T-cell (primary cell): ENCODE data around the gene TFEB. TPM values are rescaled to one million over a fixed set of nuclear protein-coding genes. Genes with fewer than 3 reads are reported as not detected.
A peak's percentile ranks its signal among the peaks of the same experiment; 100 is the strongest.

ENCODE experiments used
- ATAC-seq, 4 experiments: fragments of 200-7000 bp in 3 of 4; fragments of 150-1000 bp in 1 of 4; cut with Tn5 transposase; replicated peaks in 1 of 4; 1 replicate in 3 of 4; 2 replicates in 1 of 4; pipeline ENCODE4 v1.10.0; 2021; ENCODE audit warnings: moderate library complexity in 3 of 4, mild to moderate bottlenecking in 2 of 4, moderate number of reproducible peaks in 1 of 4
- CTCF ChIA-PET, 2 donors: fragments of 300-600 bp; sonication (Branson Sonifier 250); formaldehyde crosslinking; loops; one replicate each; lab custom pipeline; 2022; ENCODE audit warnings: antibody characterized with exemption in 2 of 2; lab: Charles Lee
- POLR2A ChIA-PET, 2 donors: fragments of 300-600 bp; sonication (Branson Sonifier 250); formaldehyde crosslinking; loops; one replicate each; lab custom pipeline; 2022; ENCODE audit warnings: antibody characterized with exemption in 2 of 2; lab: Charles Lee
- DNase-seq, 35 experiments: peaks; one replicate each; pipeline versions ENCODE4 v3.0.0 to v3.0.0-alpha.2; 2013 to 2023
- H3K27ac ChIP-seq: one replicate; pipeline ENCODE4 v1.5.1; 2013; ENCODE audit warnings: low read length
- H3K27me3 ChIP-seq, 2 experiments: replicated peaks in 1 of 2; 1 replicate in 1 of 2; 2 replicates in 1 of 2; pipeline versions ENCODE4 v1.6.1 to v1.7.0; 2013; ENCODE audit warnings: low read length in 1 of 2, mixed read lengths in 1 of 2; ENCODE audit not compliant: control insufficient read depth in 2 of 2, insufficient read depth in 2 of 2; ENCODE audit errors: extremely low read depth in 1 of 2
- H3K36me3 ChIP-seq, 2 donors: 1 replicate in 1 of 2; 2 replicates in 1 of 2; pipeline versions ENCODE4 v1.6.1 to v1.7.0; 2013; ENCODE audit warnings: low read length in 1 of 2; ENCODE audit not compliant: control insufficient read depth in 2 of 2, insufficient read depth in 1 of 2; ENCODE audit errors: extremely low read depth in 1 of 2
- H3K4me1 ChIP-seq, 2 experiments: 1 replicate in 1 of 2; 2 replicates in 1 of 2; pipeline versions ENCODE4 v1.6.1 to v1.7.0; 2013; ENCODE audit warnings: low read length in 2 of 2, mixed read lengths in 1 of 2; ENCODE audit not compliant: insufficient read depth in 2 of 2, control insufficient read depth in 1 of 2; ENCODE audit errors: extremely low read depth in 1 of 2
- H3K4me3 ChIP-seq, 2 donors: 1 replicate in 1 of 2; 2 replicates in 1 of 2; pipeline versions ENCODE4 v1.5.1 to v1.7.0; 2013; ENCODE audit warnings: mild to moderate bottlenecking in 2 of 2, low read length in 1 of 2, moderate library complexity in 1 of 2; ENCODE audit not compliant: control insufficient read depth in 1 of 2; ENCODE audit errors: extremely low read depth in 1 of 2
- H3K9me3 ChIP-seq: 2 replicates; pipeline ENCODE4 v1.7.0; 2013
- H3K27ac Mint-ChIP-seq, 2 donors: one replicate each; pipeline ENCODE4 v1.8.0; 2020 to 2021; ENCODE audit warnings: mild to moderate bottlenecking in 2 of 2, mixed read lengths in 2 of 2
- H3K27me3 Mint-ChIP-seq, 2 donors: one replicate each; pipeline ENCODE4 v1.8.0; 2021 to 2022; ENCODE audit warnings: mixed read lengths in 2 of 2
- H3K36me3 Mint-ChIP-seq: one replicate; pipeline ENCODE4 v1.8.0; 2021; ENCODE audit warnings: mixed read lengths
- H3K4me1 Mint-ChIP-seq, 3 donors: one replicate each; pipeline ENCODE4 v1.8.0; 2020 to 2022; ENCODE audit warnings: mixed read lengths in 3 of 3, mild to moderate bottlenecking in 1 of 3
- H3K4me3 Mint-ChIP-seq, 3 donors: one replicate each; pipeline ENCODE4 v1.8.0; 2020 to 2022; ENCODE audit warnings: mild to moderate bottlenecking in 3 of 3, mixed read lengths in 3 of 3, moderate library complexity in 3 of 3
- H3K9me3 Mint-ChIP-seq, 3 donors: one replicate each; pipeline ENCODE4 v1.8.0; 2020 to 2022; ENCODE audit warnings: mixed read lengths in 3 of 3
- WGBS: methylation state at CpG from one replicate; pipeline ENCODE4 v1.1.5; 2013; ENCODE audit warnings: missing lambda C conversion rate; ENCODE audit not compliant: insufficient coverage; 5-methylcytosine and 5-hydroxymethylcytosine counted together
- total RNA-seq, 35 experiments: library from RNA in 6 of 35; stranded (reverse) in 6 of 35; fragments of 120-200 nt in 1 of 35; gene quantifications; one replicate each; pipeline versions ENCODE4 v1.2.1 to v1.2.4 and lab custom pipeline; 2013 to 2026

The TFEB gene
- total RNA-seq, 5 donors from 2014 or later (not counting 1 experiment from before 2014, with no cell fraction given): 18.9 to 28.1 (median 19.5) TPM

DNA sequence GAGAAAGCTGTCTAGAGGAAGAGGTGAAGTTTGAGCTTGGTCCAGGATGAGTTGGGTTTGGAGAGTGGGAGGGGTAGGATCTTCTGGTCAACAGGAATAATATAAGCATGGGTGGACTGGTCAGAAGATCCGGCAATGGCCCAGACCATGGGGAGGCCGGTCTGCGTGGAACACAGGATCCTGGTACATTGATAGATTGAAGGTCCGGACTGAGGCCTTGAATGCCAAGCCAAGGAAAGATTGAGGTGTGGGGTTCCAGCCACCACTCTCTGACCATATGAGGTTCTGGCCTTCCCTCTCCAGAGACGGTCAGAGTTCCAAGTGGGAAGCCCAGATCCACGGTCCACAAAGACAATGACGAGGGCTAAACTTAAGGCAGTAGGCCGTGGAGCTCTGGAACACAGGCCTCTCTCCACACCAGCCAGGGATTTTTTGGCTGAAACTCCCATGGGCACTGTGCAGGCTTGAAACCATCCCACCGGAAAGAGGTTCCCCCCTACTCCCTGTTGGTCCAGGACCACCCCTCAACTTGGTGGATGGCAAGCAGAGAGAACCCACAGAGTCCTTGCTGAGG is 94.0 kb downstream of the TFEB start:
- no peaks in the 10 kb centered on the region for H3K9me3 Mint-ChIP-seq
- Histone ChIP-seq H3K27me3 (peaks cover 0 to 69% of the 10 kb centered on the region in 2 experiments), H3K36me3 (no peaks in the 10 kb centered on the region), H3K27ac (no peak overlapping the region), H3K4me3 (no peak overlapping the region), H3K9me3 (no peaks in the 10 kb centered on the region), H3K4me1 (peaks cover 2 to 14% of the 10 kb centered on the region in 2 experiments)
- ChIA-PET CTCF (no interaction called here), POLR2A (interaction anchor here in 1 of 2 donors (0.6 kb wide), 1 partner anchor 14 kb away, joined by 8 read pairs; no protein-coding TSS in a partner anchor)
- no peak for DNase-seq
- H3K36me3 Mint-ChIP-seq: no peaks in the 10 kb centered on the region
- ATAC-seq: no peak
- H3K4me1 Mint-ChIP-seq: peaks cover 5 to 12% (median 9%) of the 10 kb centered on the region in 3 donors
- H3K27ac Mint-ChIP-seq: no peak overlapping the region
- H3K4me3 Mint-ChIP-seq: no peak overlapping the region
- H3K27me3 Mint-ChIP-seq: peaks cover 34 to 56% of the 10 kb centered on the region in 2 donors
- WGBS: 94% methylated on average over 6 of the region's 9 CpGs

DNA sequence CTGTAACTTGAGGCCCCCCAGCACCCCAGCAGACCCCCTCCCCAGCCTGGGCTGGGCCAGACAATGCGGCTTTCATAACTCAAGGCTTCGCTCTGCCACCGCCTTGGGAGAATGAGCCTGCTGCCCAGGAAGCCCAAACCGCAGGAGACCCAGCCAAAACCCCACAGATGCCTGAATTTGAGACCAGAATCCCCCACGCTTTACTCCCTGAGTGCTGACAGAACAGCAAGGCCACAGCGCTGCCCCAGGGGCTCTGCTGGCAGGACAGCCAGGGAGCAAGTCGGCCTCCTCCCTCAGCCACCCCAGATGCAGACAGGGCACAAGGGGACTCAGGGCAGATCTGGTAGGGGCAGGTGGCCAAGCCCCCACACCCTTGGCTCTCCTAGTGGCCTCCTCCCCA is 95.0 kb downstream of the TFEB start:
- Histone ChIP-seq H3K9me3 (no peaks in the 10 kb centered on the region), H3K36me3 (no peaks in the 10 kb centered on the region), H3K27ac (no peak overlapping the region), H3K4me1 (peaks cover 2 to 14% of the 10 kb centered on the region in 2 experiments), H3K4me3 (no peak overlapping the region), H3K27me3 (peaks cover 0 to 73% of the 10 kb centered on the region in 2 experiments)
- ATAC-seq (no peak), DNase-seq (no peak)
- Mint-ChIP-seq H3K4me3 (peak overlapping the region in 1 of 3 donors; percentile 59), H3K9me3 (no peaks in the 10 kb centered on the region), H3K4me1 (peaks cover 5 to 12% (median 9%) of the 10 kb centered on the region in 3 donors), H3K27me3 (peaks cover 32 to 59% of the 10 kb centered on the region in 2 donors), H3K36me3 (no peaks in the 10 kb centered on the region), H3K27ac (no peak overlapping the region)
- ChIA-PET CTCF (no interaction called here), POLR2A (no interaction called here)
- 79% methylated on average over 7 of the region's 7 CpGs for WGBS

DNA sequence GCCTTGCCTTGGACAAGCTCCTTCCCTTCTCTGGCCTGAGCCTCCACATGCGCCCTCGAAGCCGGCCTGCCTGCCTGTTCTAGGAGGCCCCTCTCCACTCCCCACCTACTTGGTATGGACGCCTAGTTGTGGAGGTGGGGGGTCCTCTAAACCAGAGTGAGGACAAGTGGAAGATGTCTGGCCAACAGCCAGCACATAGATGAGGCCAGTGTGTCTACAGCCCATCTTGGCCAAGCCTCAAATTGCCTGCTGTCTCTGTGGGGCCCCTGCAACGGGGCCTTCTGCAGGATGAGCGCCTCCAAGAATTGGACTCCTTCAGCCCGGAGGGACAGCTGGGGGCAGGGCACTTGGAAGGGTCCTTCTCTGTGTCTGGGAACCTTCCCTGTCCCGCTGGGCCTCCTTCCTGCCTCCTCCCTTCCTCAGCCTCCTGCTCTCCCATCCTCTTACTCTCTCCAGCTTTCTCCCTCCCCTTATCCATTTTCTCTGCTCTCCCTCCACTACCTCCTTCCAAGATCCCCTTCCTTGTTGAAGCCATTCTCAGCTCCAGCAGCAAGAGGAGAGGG is 95.5 kb downstream of the TFEB start:
- DNase-seq (no peak), ATAC-seq (no peak)
- H3K4me3 ChIP-seq: no peak overlapping the region
- no peaks in the 10 kb centered on the region for H3K9me3 ChIP-seq
- Mint-ChIP-seq H3K36me3 (no peaks in the 10 kb centered on the region), H3K27me3 (peaks cover 34 to 62% of the 10 kb centered on the region in 2 donors), H3K9me3 (no peaks in the 10 kb centered on the region), H3K4me3 (peak overlapping the region in 2 of 3 donors; percentile 4 to 59), H3K4me1 (peaks cover 5 to 12% (median 9%) of the 10 kb centered on the region in 3 donors), H3K27ac (no peak overlapping the region)
- peaks cover 0 to 70% of the 10 kb centered on the region in 2 experiments for H3K27me3 ChIP-seq
- 80% methylated on average over 4 of the region's 8 CpGs for WGBS
- H3K27ac ChIP-seq: no peak overlapping the region
- H3K4me1 ChIP-seq: peaks cover 2 to 14% of the 10 kb centered on the region in 2 experiments
- ChIA-PET POLR2A (no interaction called here), CTCF (no interaction called here)
- H3K36me3 ChIP-seq: no peaks in the 10 kb centered on the region

DNA sequence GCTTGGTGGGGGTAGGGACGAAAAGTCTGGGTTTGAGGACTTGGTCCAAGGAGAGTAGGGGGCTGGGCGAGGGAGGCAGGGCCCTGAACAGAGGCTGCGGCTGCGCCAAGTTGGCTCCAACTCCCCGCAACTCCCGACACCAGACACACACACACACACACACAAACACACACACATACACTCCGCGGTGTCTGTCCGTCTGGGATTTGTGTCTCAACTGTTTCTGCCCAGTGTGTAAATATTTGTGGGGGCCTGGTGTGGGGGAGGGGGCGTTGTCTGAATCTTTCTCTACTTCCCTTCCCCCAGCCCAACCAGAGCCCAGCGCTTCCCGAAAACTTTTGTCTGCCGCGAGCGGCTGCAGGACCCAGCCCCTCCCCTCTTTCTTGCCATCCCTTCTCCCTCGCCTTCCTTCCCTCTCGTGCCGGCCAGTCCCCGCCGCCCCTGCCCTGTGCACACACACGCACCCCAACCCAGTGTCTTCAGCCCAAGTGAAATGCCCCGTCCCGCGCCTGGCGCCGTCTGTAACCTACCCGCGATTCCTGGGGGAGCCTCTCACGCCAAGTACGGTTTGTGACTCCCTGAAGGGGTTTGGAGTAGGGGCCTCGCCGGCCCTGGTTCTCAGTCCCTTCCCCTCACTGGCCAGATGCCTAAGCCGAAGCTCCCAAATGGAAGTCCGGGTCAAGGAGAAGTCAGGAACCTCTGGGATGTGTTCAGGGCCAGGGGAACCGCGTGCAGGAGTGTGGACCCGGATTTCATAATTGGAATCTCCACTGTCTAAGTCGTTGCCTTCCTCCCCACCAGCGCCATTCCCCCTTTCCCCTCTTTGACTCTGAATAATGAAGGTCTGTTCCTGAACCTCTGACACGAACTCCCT is 96.2 kb downstream of the TFEB start:
- peak overlapping the region in 1 of 2 donors; percentile 61 for H3K27ac Mint-ChIP-seq
- peak overlapping the region in 1 of 2 donors; percentile 48 for H3K4me3 ChIP-seq
- no peak for ATAC-seq

DNA sequence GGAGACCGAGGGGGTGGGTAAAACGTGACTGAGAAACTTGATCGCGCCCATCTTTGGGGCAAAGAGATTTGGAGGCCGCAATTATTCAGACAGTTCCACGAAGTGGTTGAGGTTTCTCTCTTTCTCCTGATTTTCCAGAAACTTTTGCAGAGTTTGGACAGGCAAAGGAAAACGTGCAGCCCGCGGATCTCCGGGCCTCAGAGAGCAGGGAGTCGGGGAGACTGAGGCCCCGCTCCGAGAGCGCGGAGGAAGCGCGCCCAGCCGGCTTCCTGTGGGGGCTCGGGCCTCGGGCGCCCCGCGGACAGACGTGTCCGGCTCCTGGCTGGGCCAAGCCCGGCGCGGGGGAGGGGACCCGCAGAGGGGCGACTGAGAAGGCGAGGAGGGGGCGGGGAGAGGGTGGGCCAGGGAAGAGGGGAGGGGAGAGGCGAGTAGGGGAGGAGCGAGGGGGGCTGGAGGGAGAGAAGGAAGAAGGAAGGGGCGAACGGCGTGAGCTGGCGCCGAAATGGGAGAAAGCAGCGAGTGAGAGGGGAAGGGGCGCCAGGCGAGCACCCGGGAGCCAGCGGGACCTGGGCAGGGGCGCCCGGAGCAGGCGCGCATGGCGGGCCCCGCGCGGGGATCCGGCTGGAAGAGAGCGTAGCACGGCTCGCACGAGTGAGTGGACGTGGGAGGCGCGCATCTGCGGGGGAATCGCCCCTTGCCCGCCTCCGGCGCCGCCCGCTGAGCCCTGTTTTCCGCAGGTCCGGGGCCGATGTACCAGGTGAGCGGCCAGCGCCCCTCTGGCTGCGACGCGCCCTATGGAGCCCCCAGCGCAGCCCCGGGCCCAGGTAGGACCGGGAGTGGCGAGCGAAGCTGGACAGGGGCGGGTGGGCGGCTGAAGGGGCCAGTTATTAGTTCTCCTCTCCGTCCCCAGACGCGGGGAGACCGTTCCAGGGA is 97.1 kb downstream of the TFEB start, which contains the start of gene MDFI:
Gene MDFI, plus strand, starts transcription at position 467 of the 933 bp plus-strand sequence. Its CDS starts 282 bp downstream, at position 749.
- H3K4me1 Mint-ChIP-seq: peaks cover 5 to 12% (median 9%) of the 10 kb centered on the region in 3 donors
- no peaks in the 10 kb centered on the region for H3K36me3 Mint-ChIP-seq
- POLR2A ChIA-PET: no interaction called here
- H3K9me3 ChIP-seq: no peaks in the 10 kb centered on the region
- H3K36me3 ChIP-seq: no peaks in the 10 kb centered on the region
- H3K27me3 Mint-ChIP-seq: peaks cover 40 to 71% of the 10 kb centered on the region in 2 donors
- no peaks in the 10 kb centered on the region for H3K9me3 Mint-ChIP-seq
- H3K4me1 ChIP-seq: peaks cover 2 to 14% of the 10 kb centered on the region in 2 experiments
- H3K27me3 ChIP-seq: peaks cover 0 to 64% of the 10 kb centered on the region in 2 experiments
- H3K27ac ChIP-seq: no peak within 1 kb of the TSS
- peak within 1 kb of the TSS in 1 of 2 donors; percentile 58 for H3K4me3 ChIP-seq
- H3K4me3 Mint-ChIP-seq: peak within 1 kb of the TSS; percentile 55 to 59 (median 56)
- WGBS: under 1% methylated on average over 82 of the region's 86 CpGs
- peak within 1 kb of the TSS in 1 of 2 donors; percentile 61 for H3K27ac Mint-ChIP-seq
- CTCF ChIA-PET: no interaction called here
- DNase-seq: no peak
- ATAC-seq: peak in 2 of 4 experiments; percentile 32 to 42

More for the DNA sequence above, 96.2 kb downstream of the TFEB start:
- peaks cover 40 to 69% of the 10 kb centered on the region in 2 donors for H3K27me3 Mint-ChIP-seq
- H3K27ac ChIP-seq: no peak overlapping the region
- H3K27me3 ChIP-seq: peaks cover 0 to 68% of the 10 kb centered on the region in 2 experiments
- H3K36me3 ChIP-seq: no peaks in the 10 kb centered on the region
- 52% methylated on average over 20 of the region's 40 CpGs for WGBS
- no peaks in the 10 kb centered on the region for H3K9me3 Mint-ChIP-seq
- peaks cover 5 to 12% (median 9%) of the 10 kb centered on the region in 3 donors for H3K4me1 Mint-ChIP-seq
- DNase-seq: no peak
- H3K36me3 Mint-ChIP-seq: no peaks in the 10 kb centered on the region
- peaks cover 2 to 14% of the 10 kb centered on the region in 2 experiments for H3K4me1 ChIP-seq
- ChIA-PET POLR2A (no interaction called here), CTCF (no interaction called here)
- peak overlapping the region in 2 of 3 donors; percentile 4 to 59 for H3K4me3 Mint-ChIP-seq
- H3K9me3 ChIP-seq: no peaks in the 10 kb centered on the region
